LNCaP clone FGC (cell line): ENCODE data around the gene UCMA.
A peak's percentile ranks its signal among the peaks of the same experiment; 100 is the strongest.

ENCODE experiments used
- DNase-seq: peaks from one replicate; pipeline ENCODE4 v3.0.0-alpha.2; 2011; ENCODE audit warnings: low read depth
- H3K4me3 ChIP-seq: 2 replicates; pipeline ENCODE4 v1.5.1; 2011; ENCODE audit warnings: mild to moderate bottlenecking, low read depth, low read length, control low read depth
- CTCF ChIP-seq: IDR thresholded peaks from 2 replicates; pipeline ENCODE4 v1.5.1; 2012; ENCODE audit warnings: mild to moderate bottlenecking; ENCODE audit not compliant: control insufficient read depth, insufficient read depth; ENCODE audit errors: extremely low read depth

UCMA gene

DNA sequence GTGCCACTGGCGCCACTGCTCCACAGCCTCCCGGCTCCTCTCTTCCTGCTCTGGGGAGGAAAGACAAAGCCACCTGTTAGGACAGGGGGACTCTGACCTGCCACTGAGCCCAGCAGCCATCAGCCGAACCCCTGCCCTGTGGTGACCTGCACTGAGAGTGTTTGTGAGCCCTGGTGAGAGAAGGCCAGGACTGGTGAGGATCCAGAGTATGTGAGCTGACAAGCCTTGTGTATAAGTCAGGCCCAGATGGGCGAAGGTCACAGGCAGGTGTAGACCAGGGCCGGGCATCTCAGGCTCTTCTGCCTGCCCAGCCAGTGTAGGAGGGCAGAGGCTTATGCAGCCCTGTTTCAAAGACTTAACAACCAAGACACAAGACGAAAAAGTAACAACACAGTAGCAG, 12.0 kb downstream of the UCMA start:
- no peak overlapping the region for H3K4me3 ChIP-seq
- DNase-seq = no peak
- TF ChIP-seq CTCF = no peak

GRCh38 chr10:13221572-13221971, 12.6 kb downstream of the UCMA start:
- TF ChIP-seq CTCF = no peak
- peak; percentile 6 for DNase-seq
- H3K4me3 ChIP-seq = no peak overlapping the region

DNA sequence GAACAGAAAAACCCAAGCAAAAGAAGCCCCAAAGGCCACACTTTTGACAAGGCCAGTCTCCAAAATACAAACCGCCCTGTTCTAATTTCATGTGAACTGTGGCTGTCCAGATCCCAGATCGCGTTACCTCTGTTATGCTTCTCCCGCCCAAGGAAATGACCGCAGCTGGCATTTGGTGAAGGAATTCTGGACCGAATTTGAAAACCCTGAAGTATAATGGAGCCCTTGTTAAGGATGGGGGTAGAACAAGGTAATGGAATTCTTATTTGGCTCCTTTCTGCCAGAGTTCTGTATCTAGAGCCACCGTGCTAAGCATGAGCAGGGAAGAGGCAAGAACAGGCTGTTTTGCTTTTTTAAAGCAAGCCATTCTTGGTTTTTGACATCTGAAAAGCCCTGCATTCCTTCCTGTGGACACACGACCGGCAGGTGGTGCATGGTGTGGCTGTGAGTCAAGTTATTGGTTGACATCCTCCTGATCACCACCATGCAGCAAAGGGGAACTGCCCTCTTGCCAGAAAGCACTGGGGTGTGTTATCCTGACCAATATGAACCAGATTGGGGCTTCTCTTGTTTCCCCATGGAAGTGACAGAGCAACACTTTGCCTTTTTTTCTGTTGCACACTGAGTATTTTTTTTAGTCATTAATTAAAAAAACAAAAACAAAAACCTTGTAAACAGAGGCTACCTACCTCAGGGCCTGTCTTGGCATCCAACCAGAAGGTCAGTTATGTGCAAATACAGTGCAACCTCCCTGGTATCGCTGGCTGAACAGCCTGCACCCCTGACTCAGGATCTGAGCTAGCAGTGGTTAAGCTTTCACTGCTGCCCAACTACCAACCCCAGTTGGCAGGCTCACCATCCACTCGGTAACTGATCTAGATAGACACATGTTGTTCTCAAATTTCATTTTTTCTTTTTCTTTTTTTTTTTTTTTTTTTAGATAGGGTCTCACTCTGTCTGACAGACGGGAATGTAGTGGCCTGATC, 14.2 kb downstream of the UCMA start:
- peak; percentile 26 for DNase-seq
- H3K4me3 ChIP-seq = no peak overlapping the region
- TF ChIP-seq CTCF = peak; percentile 47

- no peak for TF ChIP-seq CTCF
- DNase-seq = no peak
- no peak overlapping the region for H3K4me3 ChIP-seq
Measured at GRCh38 chr10:13218878-13219277, 15.3 kb downstream of the UCMA start.

DNA sequence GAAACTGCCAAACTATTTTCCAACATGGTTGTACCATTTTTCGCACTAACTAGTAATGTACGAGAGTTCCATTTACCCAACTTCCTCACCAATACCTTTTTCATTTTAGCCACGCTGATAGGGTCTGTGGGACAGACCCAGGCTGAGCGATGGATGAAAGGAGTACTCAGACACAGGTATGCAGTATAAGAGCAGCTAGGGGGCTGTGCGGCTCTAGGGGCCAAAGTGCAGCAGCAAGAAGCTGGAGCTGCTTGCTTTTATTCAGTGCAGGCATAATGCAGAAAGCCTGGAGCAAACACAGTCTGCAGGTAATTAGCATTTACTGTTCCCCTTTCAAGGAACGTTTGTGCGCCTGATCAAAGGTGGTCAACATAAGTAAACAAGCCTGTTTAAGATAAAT, 21.0 kb downstream of the UCMA start:
- DNase-seq = no peak
- no peak overlapping the region for H3K4me3 ChIP-seq
- TF ChIP-seq CTCF = no peak

DNA sequence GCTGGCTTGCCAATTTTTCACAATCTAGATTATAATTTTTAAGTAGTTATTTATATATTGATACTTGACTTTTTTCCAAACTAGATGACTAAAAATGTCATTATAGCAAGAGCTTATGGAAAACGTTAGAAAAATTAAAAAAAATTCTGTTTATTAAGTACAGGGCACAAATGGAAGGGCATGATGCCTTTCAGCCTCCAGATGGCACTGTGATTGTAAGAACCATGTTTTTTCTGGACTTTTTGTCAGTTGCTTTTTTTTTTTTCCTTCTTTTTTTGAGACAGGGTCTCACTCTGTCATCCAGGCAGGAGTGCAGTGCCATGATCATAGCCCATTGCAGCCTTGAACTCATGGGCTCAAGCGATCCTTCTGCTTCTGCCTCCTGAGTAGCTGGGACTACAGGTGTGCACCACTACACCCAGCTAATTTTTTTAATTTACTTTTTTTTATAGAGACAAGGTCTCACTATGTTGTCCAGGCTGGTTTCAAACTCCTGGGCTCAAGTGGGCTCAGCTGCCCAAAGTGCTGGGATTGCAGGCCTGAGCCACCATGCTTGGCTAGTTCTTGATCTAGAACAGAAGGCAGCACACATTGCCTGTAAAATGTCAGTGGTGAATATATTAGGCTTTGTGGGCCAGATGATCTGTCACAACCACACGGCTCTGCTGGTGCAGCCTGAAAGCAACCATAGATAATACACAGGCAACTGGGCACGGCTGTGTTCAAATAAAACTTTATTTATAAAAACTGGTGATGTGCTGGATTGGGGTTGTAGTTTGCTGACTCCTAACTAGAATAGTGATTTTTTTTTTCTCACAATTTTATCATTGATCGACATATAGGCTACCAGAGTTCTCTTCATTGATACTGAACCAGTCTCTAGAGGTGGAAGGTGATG, 27.4 kb downstream of the UCMA start:
- DNase-seq = peak; percentile 2

More for the DNA sequence above, 27.4 kb downstream of the UCMA start:
- peak; percentile 64 for TF ChIP-seq CTCF
- no peak overlapping the region for H3K4me3 ChIP-seq
